ENCODE results near the gene RSL24D1. TPM values are rescaled to one million over a fixed set of nuclear protein-coding genes. Genes with fewer than 3 reads are reported as not detected.

RSL24D1 gene
- total RNA-seq, 2 donors from 2014 or later: 68.9 to 69.9 TPM

Other genes starting within 250 kb of the RSL24D1 start
- 10 to 100 TPM; 40.6 to 59.3 TPM for gene RAB27A, start 92.9 kb upstream of the RSL24D1 start, total RNA-seq
- gene PIGBOS1, start 122.2 kb upstream of the RSL24D1 start, total RNA-seq: 1 to 10 TPM; 8.5 to 8.7 TPM
- gene PIGB, start 122.3 kb upstream of the RSL24D1 start, total RNA-seq: 10 to 100 TPM; 13.6 to 16.1 TPM
- gene CCPG1, start 211.4 kb upstream of the RSL24D1 start, total RNA-seq: 10 to 100 TPM; 89.9 to 91.3 TPM
- 1 to 10 TPM; 1.4 to 1.8 TPM for gene PIERCE2, start 211.6 kb upstream of the RSL24D1 start, total RNA-seq

Measured in posterior vena cava (tissue), 2 donors.